GM10266 (cell line): ENCODE results near the gene PPM1J.

Experiments
- DNase-seq: peaks from one replicate; pipeline ENCODE4 v3.0.0; 2012; ENCODE audit errors: extremely low spot score
- CTCF ChIP-seq: IDR thresholded peaks from 2 replicates; pipeline ENCODE4 v1.5.1; 2012; ENCODE audit warnings: mild to moderate bottlenecking, low read depth; ENCODE audit not compliant: control insufficient read depth, insufficient read depth; ENCODE audit errors: missing control alignments

The PPM1J gene

GRCh38 chr1:112702067-112702395 lies 13.1 kb downstream of the PPM1J start:
- DNase-seq: no peak
- no peak for TF ChIP-seq CTCF

- no peak for TF ChIP-seq CTCF
- DNase-seq: no peak
Measured at GRCh38 chr1:112701227-112702066, 13.7 kb downstream of the PPM1J start.

GRCh38 chr1:112700290-112701226 lies 14.6 kb downstream of the PPM1J start:
- TF ChIP-seq CTCF: no peak
- peak; percentile 80 for DNase-seq

GRCh38 chr1:112699425-112700144 lies 15.5 kb downstream of the PPM1J start:
- TF ChIP-seq CTCF: no peak
- DNase-seq: no peak

GRCh38 chr1:112698366-112699310 lies 16.5 kb downstream of the PPM1J start:
- no peak for DNase-seq
- TF ChIP-seq CTCF: no peak

GRCh38 chr1:112697781-112698201 lies 17.3 kb downstream of the PPM1J start:
- no peak for DNase-seq
- no peak for TF ChIP-seq CTCF
